Measurements from ENCODE around the gene RELL1. TPM values are rescaled to one million over a fixed set of nuclear protein-coding genes. Genes with fewer than 3 reads are reported as not detected.

RELL1 gene
- polyA plus RNA-seq, 5 donors = 8.4 to 11.0 (median 9.4) TPM

DNA sequence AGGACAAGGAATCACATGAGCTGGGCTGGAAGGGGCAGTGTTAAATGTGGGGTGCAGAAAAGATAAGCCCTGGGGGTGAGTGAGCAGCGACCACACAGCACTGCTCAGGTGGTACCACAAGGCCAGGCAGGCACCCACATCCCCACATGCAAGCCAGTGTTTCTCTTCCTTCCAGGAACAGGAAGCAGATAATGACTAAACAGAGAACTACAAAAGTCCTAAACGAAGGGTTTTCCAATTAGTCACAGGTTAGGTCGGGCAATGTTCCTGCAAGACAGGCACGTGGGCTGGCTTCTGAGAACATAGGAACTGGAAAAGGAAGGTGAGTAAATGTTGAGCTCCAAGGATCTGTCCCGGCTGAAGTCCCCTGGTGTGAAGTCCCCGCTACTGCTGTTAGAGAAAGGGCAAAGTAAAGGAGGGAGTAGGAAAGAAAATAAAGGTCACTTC lies 19.5 kb downstream of the RELL1 start:
- no peak for DNase-seq

DNA sequence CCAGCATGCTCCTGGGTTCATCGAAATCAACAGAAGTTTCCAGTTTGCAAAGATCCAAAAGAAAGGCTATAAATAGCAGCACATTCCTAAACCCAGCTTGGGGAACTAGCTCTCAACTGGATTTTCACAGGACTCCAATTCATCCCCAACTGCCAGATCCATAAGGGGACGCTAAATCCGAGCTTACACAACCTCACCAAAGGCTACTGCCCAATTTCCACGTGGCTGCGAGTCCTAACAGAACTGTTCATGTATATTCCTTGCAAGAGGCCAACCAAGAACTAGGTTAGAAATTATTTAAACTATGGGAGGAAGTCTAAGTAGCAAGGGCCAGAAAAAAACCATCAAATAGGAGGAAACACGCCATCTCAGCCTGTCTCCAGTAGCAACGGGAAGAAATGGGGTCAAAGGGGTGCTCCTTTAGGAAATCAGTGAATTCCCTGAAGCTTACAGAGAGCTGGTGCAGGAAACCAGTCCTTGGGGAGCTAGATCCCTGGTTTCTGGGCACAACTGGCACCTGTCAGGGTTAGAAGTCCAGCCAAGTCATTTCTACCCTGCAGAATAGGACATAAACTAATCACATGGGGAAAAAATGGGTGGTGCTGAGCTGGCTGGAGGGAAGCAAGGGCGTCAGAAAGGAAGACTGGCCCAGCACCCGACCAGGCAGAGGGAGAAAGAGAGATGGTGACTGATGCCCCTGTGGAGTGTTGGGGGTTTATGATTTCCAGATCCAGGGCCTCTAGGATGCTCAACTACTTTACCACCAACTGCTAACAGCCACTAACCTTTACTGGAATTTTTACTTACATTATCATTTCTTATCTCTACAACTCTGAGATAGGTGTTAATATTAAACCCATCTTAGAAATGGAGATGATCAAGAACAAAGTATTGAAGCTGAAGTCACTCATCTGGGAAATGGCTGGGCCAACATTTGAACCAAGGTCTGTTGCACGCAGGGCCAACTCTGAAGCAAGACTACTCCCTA lies 20.5 kb downstream of the RELL1 start:
- no peak for DNase-seq

DNA sequence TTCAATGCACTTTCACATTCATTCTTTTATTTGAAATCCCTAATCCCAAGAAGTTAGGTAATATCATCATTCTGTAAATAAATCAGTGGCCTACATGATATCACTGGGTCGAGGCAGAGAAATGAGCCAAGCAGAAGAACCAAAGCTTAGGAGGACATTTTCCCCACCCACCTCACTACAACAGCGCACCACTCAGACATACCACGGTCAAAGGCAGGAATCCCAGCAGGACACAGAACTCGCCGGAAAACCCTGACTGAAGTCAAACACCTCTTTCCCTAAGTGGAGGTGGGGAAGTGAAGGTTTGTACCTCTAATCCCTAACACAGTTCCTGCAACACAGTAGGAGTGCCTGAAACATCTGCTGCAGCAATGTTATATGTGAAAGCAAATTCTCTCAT lies 21.5 kb downstream of the RELL1 start:
- DNase-seq = no peak

DNA sequence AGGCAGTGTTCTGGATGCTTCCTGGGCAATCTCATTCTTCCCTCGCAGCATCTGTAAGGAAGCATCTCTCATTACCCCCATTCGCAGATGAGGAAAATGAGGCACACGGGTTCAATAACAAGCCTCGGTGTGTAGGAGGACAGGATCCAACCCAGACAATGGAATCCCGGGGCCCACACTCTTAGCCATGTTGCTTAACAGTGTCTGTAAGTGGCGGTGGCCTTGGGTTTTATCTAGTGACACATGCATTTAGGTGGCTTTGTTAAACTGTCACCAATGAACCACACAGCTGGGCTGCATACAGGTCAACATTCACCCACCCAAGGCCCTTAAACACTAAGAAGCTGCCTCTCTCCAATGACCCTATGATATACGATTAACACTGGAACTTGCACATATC lies 22.6 kb downstream of the RELL1 start:
- no peak for DNase-seq

DNA sequence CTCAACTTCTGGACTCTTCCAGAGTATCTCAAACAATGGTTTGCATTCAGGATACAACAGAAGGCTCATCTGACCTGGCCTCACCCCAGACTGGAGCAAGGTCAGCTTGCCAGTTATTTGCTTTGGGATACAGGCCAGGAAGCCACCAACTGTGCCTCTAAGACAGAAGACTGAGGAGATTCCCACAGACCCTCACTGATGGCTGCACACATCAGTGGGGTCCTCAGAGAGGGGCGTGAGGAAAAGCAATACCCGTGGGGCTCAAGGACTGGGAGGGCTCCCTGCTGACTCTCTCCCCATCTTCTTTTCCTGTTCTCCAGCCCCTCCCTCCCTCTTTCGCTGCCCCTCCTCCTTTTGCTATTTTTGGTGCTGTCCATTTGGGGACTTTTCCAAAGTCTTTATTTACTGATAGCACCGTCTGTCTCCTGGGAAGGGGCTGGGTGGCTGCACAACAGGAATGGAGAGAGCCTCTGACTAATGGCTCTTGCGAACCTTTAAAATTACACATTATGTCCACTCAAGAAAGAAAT lies 23.2 kb downstream of the RELL1 start:
- no peak for DNase-seq

DNA sequence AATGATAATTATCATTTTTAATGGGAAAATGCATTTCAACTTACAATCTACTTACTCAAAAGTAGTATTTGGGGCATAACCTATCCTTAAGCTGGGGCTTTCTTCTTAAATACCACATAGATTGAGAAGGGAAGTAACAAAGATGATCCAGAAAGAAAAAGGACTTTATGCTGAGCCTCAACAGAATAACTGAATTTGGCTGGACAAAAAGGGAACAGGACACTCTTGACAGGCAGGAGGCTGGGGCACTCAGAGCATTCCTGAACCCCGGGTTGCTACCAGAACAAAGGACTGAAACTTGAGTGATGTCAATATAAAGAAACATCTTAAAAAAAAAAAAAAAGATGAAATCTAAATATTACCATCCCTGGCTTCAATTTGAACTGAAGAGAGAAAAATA lies 23.9 kb downstream of the RELL1 start:
- no peak for DNase-seq

DNA sequence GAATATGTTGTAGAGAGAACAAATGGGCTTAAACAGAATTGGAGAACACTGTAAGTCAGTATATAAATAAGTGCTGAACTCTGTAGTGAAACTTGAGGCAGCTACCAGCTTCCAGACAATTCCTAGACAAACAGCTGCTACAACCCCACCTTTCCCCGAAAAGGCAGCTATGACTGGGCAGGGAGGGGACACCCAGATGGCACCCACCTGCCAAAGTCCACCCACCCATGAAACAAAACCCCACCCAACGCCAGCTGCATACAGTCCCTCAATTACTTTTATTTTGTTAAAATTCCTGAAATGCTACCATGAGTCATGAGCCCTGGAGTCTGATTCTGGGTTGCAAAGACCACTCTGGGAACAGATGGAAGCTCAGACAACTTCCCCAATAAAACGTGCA lies 24.4 kb downstream of the RELL1 start:
- no peak for DNase-seq

DNA sequence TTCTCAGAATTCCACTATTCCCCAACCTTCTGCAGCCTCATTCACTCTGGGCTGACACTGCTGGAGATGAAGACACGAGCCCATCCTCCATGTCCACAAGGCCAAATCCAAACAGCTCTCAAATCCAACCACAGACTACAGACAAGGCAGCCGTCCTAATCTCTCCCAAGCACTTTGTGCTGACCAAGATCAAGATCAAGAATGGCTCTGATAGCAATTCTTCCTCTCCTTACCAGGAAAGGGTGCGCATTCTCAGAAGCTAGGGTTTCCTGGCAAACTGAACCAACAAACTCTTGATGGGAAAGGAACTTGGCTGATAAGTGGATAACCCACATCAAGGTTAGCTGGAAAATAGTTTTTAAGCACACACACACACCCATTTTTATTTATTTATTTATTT lies 26.5 kb downstream of the RELL1 start:
- DNase-seq = no peak

DNA sequence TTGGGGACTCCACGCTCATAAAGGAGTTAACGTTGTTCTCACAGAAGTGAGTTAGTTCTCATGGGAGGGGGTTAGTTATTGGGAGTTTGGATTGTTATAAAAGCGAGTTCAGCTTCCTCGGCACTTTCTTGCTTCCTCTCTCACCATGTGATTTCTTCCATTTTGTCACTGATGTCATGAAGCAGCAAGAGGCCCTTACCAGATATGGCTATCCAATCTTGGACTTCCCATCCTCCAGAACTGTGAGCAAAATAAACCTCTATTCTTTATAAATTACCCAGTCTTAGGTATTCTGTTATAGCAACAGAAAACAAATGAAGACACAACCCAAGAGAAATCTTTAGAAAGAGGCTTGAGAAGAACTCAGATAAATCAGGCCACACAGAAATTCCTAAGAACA lies 29.5 kb downstream of the RELL1 start:
- DNase-seq = no peak

DNA sequence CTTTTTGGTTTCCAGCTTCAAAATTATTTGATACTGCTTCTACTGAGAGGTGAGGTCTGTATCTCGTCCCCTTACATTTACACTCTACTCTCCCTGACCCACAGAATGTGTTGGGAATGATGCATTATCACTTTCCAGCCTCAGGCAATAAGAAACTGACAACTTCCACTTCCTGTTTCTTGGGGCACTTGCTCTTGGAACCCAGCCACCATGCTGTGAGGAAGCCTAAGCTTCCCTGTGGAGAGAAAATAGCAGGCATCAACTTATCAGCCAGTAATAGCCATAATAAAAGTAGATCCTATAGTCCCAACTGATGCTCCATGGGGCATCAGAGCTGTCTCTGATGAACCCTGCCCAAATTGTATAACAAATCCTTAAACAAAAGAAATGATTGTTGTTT lies 32.6 kb downstream of the RELL1 start:
- DNase-seq = no peak

DNA sequence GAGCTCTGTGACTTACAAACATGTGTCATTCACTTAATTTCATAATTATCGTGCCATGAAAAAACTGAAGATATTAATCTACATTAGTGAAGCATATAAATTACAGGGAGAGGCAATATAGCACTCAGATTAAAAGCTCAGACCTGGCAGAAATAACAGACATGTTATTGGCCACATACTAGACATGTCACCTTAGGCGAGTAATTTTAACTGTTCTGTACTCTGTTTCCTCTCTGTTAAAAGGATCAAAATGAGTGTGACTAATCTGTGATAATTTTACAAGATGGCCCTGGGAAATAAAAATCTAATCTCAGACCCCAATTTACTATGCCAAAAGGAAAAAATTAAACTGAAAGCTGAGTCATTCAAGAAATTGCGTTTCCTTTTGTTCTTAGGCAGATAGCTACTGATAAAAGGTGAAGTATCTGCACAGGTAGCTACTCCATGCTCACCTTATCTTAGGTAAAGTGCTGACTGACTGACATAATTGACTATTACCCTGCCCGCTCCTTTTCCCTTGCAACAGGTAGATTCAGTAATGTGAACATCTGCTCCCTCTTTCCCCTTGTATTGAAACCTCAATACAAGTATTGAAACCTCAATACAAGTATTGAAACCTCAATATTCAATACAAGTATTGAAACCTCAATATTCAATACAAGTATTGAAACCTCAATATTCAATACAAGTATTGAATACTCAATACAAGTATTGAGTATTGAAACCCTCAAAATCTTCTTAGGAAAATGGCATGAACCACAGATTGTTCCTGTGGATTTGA lies 33.2 kb downstream of the RELL1 start:
- no peak for DNase-seq

DNA sequence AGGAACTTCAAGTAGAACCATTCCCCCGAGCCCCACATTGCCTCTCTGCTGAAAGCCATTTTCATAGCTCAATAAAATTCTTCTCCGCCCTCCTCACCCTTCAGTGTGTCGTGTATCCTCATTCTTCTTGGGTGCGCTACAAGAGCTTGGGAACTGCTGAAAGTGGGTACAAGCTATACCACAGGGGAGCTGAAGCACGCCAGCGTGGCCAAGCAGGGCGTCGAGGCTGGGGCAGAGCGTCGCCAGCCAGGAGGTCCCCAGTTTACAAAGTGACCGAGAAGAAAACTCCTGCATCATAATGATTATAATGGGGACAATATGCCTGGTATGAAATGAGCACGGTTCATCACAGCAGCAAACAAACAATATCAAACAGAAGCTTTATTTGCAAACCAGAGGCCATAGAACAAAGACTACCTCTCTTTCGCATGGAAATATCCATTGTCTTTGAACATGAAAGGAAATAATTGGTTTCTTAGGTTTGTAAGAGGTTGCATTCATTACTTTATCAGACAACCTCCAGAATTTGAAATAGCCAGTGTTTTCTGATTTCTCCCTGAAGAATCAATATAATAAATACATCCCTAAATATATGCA lies 34.3 kb downstream of the RELL1 start:
- DNase-seq = no peak

DNA sequence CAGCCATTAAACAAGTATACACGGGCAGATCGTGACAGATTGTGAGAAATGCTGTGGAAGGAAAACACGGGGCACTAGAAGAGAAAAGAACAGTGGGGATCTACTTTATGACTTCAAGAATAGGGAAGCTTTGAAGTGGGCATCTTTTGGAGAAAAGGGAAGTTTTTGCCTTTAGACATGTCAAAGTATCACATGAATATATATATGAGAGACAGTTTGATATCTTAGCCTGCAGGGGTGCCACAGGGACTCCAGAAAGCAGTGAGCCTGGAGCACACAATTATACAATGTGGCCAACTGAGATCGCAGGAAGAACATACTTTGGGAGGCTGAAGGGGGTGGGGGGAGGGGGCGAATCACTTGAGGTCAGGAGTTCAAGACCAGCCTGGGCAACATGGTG lies 35.7 kb downstream of the RELL1 start:
- DNase-seq = no peak

DNA sequence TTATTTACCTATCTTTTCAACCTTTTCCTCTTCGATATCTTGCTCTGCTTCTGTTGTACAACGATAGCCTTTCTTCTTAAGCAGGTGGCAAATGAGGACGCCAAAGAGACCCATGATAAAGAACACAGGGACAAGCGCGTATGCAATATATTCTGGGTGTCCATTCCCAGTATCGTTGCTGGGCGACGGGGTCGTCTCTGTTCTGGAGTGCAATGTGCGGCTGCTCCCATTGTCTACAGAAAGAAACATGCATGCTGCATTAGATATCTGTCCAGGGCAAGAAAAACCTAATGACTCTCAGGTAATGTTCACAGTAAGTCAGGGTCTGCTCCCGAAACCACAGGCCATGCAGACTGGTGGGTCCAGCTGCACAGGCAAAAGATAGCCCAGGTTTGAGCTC lies 36.9 kb downstream of the RELL1 start:
- no peak for DNase-seq

DNA sequence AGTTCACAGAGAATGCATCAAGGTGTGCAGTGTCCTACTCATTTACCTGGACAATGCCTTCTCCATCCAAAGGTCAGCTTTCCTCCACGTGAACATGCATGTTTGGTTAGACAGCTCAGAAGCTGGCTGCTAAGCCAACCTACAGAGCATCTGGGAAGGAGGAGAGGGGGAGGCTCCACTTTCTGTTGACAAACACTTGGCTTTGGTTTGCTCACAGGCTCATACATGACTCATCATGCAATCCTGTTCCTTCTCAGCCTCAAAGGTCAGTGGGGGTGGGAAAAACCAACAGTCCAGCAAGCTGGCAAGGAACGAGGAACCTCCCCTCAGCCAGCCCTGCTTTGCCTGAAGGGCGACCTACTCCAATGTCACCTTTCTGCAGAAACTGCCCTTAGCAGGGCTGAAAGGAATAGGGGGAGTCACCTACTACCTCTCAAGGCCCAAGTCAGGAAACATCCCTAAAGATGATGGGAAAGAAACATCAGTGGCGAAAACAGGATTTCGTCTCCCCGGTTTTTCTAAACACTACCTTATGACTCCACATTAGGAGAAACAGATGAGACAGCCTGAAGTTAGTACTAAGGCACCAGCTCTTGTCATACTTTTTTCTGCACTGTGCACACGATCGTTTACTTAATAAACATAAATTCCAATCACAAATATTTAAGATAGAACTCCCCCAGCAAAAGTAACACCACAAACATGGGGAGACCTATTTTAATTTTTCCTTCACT lies 37.9 kb downstream of the RELL1 start:
- DNase-seq = no peak

DNA sequence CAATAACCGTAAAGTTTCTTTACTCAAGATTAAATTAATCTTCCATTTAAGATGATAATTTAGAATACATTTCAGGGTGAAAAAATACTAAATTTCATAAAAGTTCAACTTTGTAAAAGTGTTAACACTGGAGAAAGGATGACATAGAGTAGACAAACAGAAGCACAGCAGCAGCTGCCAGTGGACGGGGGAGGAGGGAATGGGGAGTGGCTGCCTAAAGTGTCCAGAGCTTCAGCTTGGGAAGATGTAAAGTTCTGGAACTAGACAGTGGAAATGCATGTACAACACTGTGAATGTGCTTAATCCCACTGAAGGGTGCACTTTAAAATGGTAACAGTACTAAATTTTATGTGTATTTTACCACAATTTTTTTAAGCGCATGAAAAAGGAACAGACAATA lies 39.9 kb downstream of the RELL1 start:
- no peak for DNase-seq

DNA sequence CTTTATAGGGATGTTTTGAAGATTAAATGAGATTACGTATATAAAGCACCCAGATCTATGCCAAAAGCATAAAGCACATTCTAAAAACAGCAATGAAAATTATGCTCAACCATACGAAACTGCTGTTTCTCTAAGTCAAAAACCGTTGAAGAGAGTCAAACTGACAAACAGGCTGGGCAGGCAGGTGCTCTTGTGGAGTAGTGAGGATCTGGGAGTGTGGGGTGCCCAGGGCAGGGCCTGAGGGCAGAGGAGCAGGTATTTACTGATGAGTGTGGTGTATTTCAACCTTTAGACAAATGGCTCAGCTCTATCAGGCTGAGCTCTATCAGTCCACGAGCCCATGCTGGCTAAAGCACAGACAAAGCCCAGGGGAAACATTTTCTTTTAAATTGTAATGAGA lies 40.4 kb downstream of the RELL1 start:
- no peak for DNase-seq

DNA sequence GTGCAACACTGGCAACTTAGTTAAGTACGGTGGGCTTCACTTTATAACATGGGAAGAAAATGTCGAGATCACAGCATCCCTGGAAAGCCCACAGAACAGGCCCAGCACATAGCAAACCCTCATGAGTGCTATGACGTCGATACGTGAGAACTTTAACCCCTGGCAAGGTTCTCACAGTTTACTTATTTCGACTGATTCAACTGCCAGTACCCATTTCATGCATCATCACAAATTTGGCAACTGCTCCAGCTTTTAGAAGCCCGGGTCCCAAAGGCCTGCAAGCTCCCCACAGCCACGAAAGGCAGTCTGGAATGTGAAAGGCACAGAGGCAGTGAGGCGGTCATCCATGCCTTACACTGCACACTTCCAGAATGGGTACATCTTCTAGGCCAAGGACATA lies 41.2 kb downstream of the RELL1 start:
- no peak for DNase-seq

DNA sequence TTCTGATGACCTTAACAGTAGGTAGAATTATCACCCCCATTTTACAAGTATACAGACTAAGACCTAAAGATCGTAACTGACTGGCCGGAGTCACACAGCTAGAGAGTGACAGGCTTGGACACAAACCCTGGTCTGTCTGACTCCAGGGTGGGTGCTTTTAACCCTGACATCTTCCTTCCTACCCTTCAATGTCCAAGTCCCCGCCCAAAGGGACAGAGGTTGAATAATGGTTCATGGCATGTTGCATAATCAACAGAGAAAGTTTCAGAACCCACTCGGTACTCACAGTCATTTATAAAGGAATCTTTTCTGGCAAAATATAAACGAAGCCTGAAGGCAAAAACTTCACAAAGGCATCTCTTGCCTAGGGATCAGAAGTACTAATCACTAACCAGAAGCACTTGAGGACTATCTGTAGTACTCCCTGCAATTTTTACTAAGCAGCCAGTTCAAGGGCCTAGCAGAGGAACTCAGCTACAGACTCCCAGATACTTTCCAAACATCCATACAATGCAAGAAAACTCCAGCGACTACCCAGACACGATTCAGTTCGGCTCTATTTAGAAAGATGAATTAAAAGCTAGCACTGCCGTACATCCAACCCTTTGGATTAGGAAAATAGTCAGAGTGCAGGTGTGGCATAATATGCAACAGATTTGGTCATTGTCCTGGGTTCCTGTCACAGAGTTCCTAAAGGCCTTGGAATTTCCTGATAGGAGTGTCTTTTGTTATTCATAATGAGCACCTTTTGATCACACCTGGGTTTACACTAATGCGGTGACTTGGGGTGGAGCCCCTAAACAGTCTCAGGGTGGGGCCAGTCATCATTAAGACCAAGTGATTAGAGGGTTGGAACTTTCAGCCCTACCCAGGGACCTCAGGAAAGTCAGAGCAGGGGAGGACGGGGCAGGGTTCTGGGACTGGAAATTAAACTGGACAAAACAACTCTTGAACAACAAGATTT lies 44.0 kb downstream of the RELL1 start:
- DNase-seq = no peak

DNA sequence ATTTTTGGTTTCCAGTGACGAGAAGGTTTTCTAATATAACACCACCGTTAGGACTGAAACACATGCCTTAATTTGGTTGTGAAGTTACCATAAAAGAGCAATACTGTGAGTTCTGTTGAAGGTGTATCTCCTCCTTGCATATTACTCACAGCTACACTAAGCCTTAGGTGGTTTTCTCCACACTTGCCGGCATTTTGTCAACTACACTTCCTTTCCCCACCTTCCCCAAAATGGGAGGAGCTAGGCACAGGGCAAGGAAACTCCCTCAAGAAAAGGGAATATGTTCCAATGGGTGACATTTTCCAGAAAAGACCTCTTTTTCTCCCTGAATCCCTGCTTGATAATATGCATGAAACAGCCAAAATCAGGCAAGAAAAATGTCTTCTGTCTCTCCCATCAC lies 44.8 kb downstream of the RELL1 start:
- DNase-seq = no peak

Data from right lung (tissue), 5 donors.